HepG2 (cell line): Measurements from ENCODE around the gene SLC35A3. TPM values are rescaled to one million over a fixed set of nuclear protein-coding genes. Genes with fewer than 3 reads are reported as not detected.
A peak's percentile ranks its signal among the peaks of the same experiment; 100 is the strongest.

Experiments used
- ATF1 ChIP-seq: IDR thresholded peaks from 2 replicates; pipeline ENCODE4 v1.6.1; 2016; ENCODE audit warnings: mild to moderate bottlenecking, control low read depth
- BCL6 ChIP-seq: IDR thresholded peaks from 2 replicates; pipeline ENCODE4 v1.6.1; 2016; ENCODE audit warnings: missing genetic modification reagents, missing compliant biosample characterization
- CBFB ChIP-seq: sonication (generic); formaldehyde crosslinking; IDR thresholded peaks from 2 replicates; pipeline ENCODE4 v1.4.0; 2020; ENCODE audit warnings: missing genetic modification reagents
- CEBPB ChIP-seq: IDR thresholded peaks from 2 replicates; pipeline ENCODE4 v1.6.1; 2011; ENCODE audit warnings: low read depth, low read length, improper control_type of control experiment, borderline replicate concordance
- CEBPG ChIP-seq: IDR thresholded peaks from 2 replicates; pipeline ENCODE4 v1.6.1; 2016
- FOSL1 ChIP-seq: sonication (generic); formaldehyde crosslinking; IDR thresholded peaks from 2 replicates; pipeline ENCODE4 v1.9.0; 2021; ENCODE audit warnings: missing genetic modification reagents, borderline replicate concordance
- FOXP1 ChIP-seq, 2 experiments: fragments of 450-650 bp in 1 of 2; IDR thresholded peaks; 2 replicates each; pipeline ENCODE4 v1.6.1; 2017 to 2018; ENCODE audit warnings: antibody characterized with exemption in 1 of 2
- GATA4 ChIP-seq: sonication (generic); IDR thresholded peaks from 2 replicates; pipeline ENCODE4 v1.6.1; 2016; ENCODE audit warnings: antibody characterized with exemption, low read depth, borderline replicate concordance
- HDAC6 ChIP-seq: fragments of 200-600 bp; sonication (generic); IDR thresholded peaks from 2 replicates; pipeline ENCODE4 v1.7.0; 2017; ENCODE audit warnings: mild to moderate bottlenecking, antibody characterized with exemption, low read length, low read depth
- HOXA9 ChIP-seq: sonication (generic); formaldehyde crosslinking; IDR thresholded peaks from 2 replicates; pipeline ENCODE4 v1.8.1; 2022; ENCODE audit warnings: missing genetic modification reagents, mild to moderate bottlenecking, moderate library complexity, borderline replicate concordance
- IKZF4 ChIP-seq: sonication (generic); formaldehyde crosslinking; IDR thresholded peaks from 2 replicates; pipeline ENCODE4 v1.5.1; 2020; ENCODE audit warnings: borderline replicate concordance, mild to moderate bottlenecking, low read depth, missing genetic modification reagents; ENCODE audit errors: not compliant biosample characterization
- JUND ChIP-seq: sonication (generic); formaldehyde crosslinking; IDR thresholded peaks from 2 replicates; pipeline ENCODE4 v1.8.0; 2022; ENCODE audit warnings: mild to moderate bottlenecking, missing genetic modification reagents
- SAFB2 ChIP-seq: sonication (generic); formaldehyde crosslinking; IDR thresholded peaks from 2 replicates; pipeline ENCODE4 v1.5.1; 2020; ENCODE audit warnings: missing genetic modification reagents, low read depth, mild to moderate bottlenecking, borderline replicate concordance
- SMC3 ChIP-seq: IDR thresholded peaks from 2 replicates; pipeline ENCODE4 v1.6.1; 2011; ENCODE audit warnings: low read length, improper control_type of control experiment
- ZC3H13 ChIP-seq: sonication (generic); formaldehyde crosslinking; IDR thresholded peaks from 2 replicates; pipeline ENCODE4 v1.8.1; 2023; ENCODE audit warnings: mild to moderate bottlenecking, missing genetic modification reagents, moderate library complexity
- ZEB1 ChIP-seq: IDR thresholded peaks from 2 replicates; pipeline ENCODE4 v1.6.1; 2012; ENCODE audit warnings: mild to moderate bottlenecking, low read depth, inconsistent platforms; ENCODE audit not compliant: insufficient replicate concordance
- ZNF615 ChIP-seq: sonication (generic); formaldehyde crosslinking; IDR thresholded peaks from 2 replicates; pipeline ENCODE4 v1.5.0; 2020; ENCODE audit warnings: mild to moderate bottlenecking, missing genetic modification reagents, borderline replicate concordance
- ZNF703 ChIP-seq: sonication (generic); formaldehyde crosslinking; IDR thresholded peaks from 2 replicates; pipeline ENCODE4 v1.5.1; 2020; ENCODE audit warnings: missing genetic modification reagents, mild to moderate bottlenecking, moderate library complexity, borderline replicate concordance
- ZNF775 ChIP-seq: sonication (generic); formaldehyde crosslinking; IDR thresholded peaks from 2 replicates; pipeline ENCODE4 v1.4.0; 2020; ENCODE audit warnings: missing genetic modification reagents, mild to moderate bottlenecking, moderate library complexity, borderline replicate concordance
- polyA plus RNA-seq, 8 experiments: library from polyadenylated mRNA; depleted of rRNA in 3 of 8; stranded (reverse) in 7 of 8; unstranded in 1 of 8; fragments of >200 nt; fragmentation: Illumina TruSeq in 4 of 8; extraction: Trizol in 4 of 8; gene quantifications; 2 replicates each; pipeline versions ENCODE4 v1.2.1 to v1.2.3, GENCODE V29; 2011 to 2016; ENCODE audit warnings: low read depth in 4 of 8, missing spikeins in 1 of 8, mixed read lengths in 1 of 8; ENCODE audit not compliant: insufficient read depth in 1 of 8
- total RNA-seq, 5 experiments: library from RNA; depleted of rRNA; stranded (reverse); fragments of >200 nt; fragmentation: Illumina TruSeq; extraction: Trizol; gene quantifications; 2 replicates each; pipeline ENCODE4 v1.2.3, GENCODE V29; 2016; ENCODE audit warnings: low read depth in 1 of 5
- TF ChIP-seq, protein P1 (sequence below): sonication (generic); formaldehyde crosslinking; IDR thresholded peaks from 2 replicates; pipeline ENCODE4 v1.9.0; 2021; ENCODE audit warnings: missing genetic modification reagents, mild to moderate bottlenecking, borderline replicate concordance
- TF ChIP-seq, protein P2 (sequence below): sonication (generic); formaldehyde crosslinking; IDR thresholded peaks from 2 replicates; pipeline ENCODE4 v1.4.0; 2020; ENCODE audit warnings: mild to moderate bottlenecking, missing genetic modification reagents
- TF ChIP-seq, protein P3 (sequence below): sonication (generic); formaldehyde crosslinking; IDR thresholded peaks from 2 replicates; pipeline ENCODE4 v1.4.0; 2020; ENCODE audit warnings: low read depth, mild to moderate bottlenecking, missing genetic modification reagents
- TF ChIP-seq, protein P4 (sequence below): IDR thresholded peaks from 2 replicates; pipeline ENCODE4 v1.4.0; 2020; ENCODE audit warnings: mild to moderate bottlenecking, missing genetic modification reagents

The SLC35A3 gene
- total and polyA plus RNA-seq, 2 of the 13 experiments (the other 11 are each of a cell fraction or from before 2014, with no cell fraction given): 11.2 to 24.9 TPM

GRCh38 chr1:100037927-100038659, 68.3 kb downstream of the SLC35A3 start (continued):
- TF ChIP-seq ZNF615 (CRISPR knock-in tag) (no peak), HDAC6 (no peak), JUND (peak; percentile 56; the same call in 1 of the 2 replicates), CBFB (CRISPR knock-in tag) (peak; percentile 58), CEBPB (no peak), ZNF775 (CRISPR knock-in tag) (no peak), BCL6 (peak; percentile 9; the same call in 1 of the 2 replicates), ZEB1 (no peak), ATF1 (CRISPR knock-in tag) (no peak), ZC3H13 (CRISPR knock-in tag) (peak; percentile 81), SAFB2 (CRISPR knock-in tag) (no peak), IKZF4 (CRISPR knock-in tag) (no peak), FOXP1 (IDR thresholded peaks at IDR 0.05) (no peak), FOXP1 (CRISPR knock-in tag; IDR thresholded peaks at IDR 0.05) (no peak), FOSL1 (CRISPR knock-in tag) (peak; percentile 58; the same call in 1 of the 2 replicates), ZNF703 (0 out of 2 replicates have a peak, but pooled peaks have one; percentile 71), GATA4 (0 out of 2 replicates have a peak, but pooled peaks have one; percentile 49), SMC3 (no peak), HOXA9 (0 out of 2 replicates have a peak, but pooled peaks have one; percentile 72), CEBPG (CRISPR knock-in tag) (no peak; the same call in 1 of the 2 replicates)
- TF ChIP-seq, protein P1, sequence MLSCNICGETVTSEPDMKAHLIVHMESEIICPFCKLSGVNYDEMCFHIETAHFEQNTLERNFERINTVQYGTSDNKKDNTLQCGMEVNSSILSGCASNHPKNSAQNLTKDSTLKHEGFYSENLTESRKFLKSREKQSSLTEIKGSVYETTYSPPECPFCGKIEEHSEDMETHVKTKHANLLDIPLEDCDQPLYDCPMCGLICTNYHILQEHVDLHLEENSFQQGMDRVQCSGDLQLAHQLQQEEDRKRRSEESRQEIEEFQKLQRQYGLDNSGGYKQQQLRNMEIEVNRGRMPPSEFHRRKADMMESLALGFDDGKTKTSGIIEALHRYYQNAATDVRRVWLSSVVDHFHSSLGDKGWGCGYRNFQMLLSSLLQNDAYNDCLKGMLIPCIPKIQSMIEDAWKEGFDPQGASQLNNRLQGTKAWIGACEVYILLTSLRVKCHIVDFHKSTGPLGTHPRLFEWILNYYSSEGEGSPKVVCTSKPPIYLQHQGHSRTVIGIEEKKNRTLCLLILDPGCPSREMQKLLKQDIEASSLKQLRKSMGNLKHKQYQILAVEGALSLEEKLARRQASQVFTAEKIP (CRISPR knock-in tag): no peak
- TF ChIP-seq, protein P2, sequence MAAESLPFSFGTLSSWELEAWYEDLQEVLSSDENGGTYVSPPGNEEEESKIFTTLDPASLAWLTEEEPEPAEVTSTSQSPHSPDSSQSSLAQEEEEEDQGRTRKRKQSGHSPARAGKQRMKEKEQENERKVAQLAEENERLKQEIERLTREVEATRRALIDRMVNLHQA (CRISPR knock-in tag): no peak
- TF ChIP-seq, protein P3, sequence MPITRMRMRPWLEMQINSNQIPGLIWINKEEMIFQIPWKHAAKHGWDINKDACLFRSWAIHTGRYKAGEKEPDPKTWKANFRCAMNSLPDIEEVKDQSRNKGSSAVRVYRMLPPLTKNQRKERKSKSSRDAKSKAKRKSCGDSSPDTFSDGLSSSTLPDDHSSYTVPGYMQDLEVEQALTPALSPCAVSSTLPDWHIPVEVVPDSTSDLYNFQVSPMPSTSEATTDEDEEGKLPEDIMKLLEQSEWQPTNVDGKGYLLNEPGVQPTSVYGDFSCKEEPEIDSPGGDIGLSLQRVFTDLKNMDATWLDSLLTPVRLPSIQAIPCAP: no peak
- TF ChIP-seq, protein P4, sequence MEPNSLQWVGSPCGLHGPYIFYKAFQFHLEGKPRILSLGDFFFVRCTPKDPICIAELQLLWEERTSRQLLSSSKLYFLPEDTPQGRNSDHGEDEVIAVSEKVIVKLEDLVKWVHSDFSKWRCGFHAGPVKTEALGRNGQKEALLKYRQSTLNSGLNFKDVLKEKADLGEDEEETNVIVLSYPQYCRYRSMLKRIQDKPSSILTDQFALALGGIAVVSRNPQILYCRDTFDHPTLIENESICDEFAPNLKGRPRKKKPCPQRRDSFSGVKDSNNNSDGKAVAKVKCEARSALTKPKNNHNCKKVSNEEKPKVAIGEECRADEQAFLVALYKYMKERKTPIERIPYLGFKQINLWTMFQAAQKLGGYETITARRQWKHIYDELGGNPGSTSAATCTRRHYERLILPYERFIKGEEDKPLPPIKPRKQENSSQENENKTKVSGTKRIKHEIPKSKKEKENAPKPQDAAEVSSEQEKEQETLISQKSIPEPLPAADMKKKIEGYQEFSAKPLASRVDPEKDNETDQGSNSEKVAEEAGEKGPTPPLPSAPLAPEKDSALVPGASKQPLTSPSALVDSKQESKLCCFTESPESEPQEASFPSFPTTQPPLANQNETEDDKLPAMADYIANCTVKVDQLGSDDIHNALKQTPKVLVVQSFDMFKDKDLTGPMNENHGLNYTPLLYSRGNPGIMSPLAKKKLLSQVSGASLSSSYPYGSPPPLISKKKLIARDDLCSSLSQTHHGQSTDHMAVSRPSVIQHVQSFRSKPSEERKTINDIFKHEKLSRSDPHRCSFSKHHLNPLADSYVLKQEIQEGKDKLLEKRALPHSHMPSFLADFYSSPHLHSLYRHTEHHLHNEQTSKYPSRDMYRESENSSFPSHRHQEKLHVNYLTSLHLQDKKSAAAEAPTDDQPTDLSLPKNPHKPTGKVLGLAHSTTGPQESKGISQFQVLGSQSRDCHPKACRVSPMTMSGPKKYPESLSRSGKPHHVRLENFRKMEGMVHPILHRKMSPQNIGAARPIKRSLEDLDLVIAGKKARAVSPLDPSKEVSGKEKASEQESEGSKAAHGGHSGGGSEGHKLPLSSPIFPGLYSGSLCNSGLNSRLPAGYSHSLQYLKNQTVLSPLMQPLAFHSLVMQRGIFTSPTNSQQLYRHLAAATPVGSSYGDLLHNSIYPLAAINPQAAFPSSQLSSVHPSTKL (CRISPR knock-in tag): peak; percentile 69; the same call in 1 of the 2 replicates
